CD14-positive monocyte (primary cell): ENCODE measurements around the gene CDCA7L. TPM values are rescaled to one million over a fixed set of nuclear protein-coding genes. Genes with fewer than 3 reads are reported as not detected.
A peak's percentile ranks its signal among the peaks of the same experiment; 100 is the strongest.

ENCODE experiments used
- DNase-seq, 3 donors: peaks; one replicate each; pipeline ENCODE4 v3.0.0-alpha.2; 2011 to 2022
- H2AFZ ChIP-seq: 2 replicates; pipeline ENCODE4 v1.6.0; 2012; ENCODE audit warnings: mild to moderate bottlenecking, low read depth, low read length, inconsistent platforms; ENCODE audit not compliant: insufficient read depth, poor library complexity, severe bottlenecking
- H3K27ac ChIP-seq, 2 donors: 1 replicate in 1 of 2; 2 replicates in 1 of 2; pipeline ENCODE4 v1.5.1; 2012 to 2013; ENCODE audit warnings: low read length in 2 of 2, control low read depth in 1 of 2, inconsistent platforms in 1 of 2, low read depth in 1 of 2, mild to moderate bottlenecking in 1 of 2
- H3K27me3 ChIP-seq, 2 donors: one replicate each; pipeline versions ENCODE4 v1.6.0 to v1.6.1; 2011 to 2013; ENCODE audit warnings: low read length in 2 of 2; ENCODE audit not compliant: control insufficient read depth in 2 of 2, insufficient read depth in 2 of 2
- H3K36me3 ChIP-seq, 2 donors: replicated peaks in 1 of 2; 1 replicate in 1 of 2; 2 replicates in 1 of 2; pipeline versions ENCODE4 v1.5.1 to v1.6.1; 2012 to 2013; ENCODE audit warnings: low read length in 2 of 2, control low read depth in 1 of 2, inconsistent platforms in 1 of 2, mild to moderate bottlenecking in 1 of 2; ENCODE audit not compliant: insufficient read depth in 2 of 2, control insufficient read depth in 1 of 2
- H3K4me1 ChIP-seq, 2 donors: 1 replicate in 1 of 2; 2 replicates in 1 of 2; pipeline versions ENCODE4 v1.5.1 to v1.6.1; 2012 to 2013; ENCODE audit warnings: low read length in 2 of 2, control low read depth in 1 of 2, inconsistent platforms in 1 of 2, mild to moderate bottlenecking in 1 of 2, moderate library complexity in 1 of 2; ENCODE audit not compliant: insufficient read depth in 2 of 2, control insufficient read depth in 1 of 2
- H3K4me2 ChIP-seq: replicated peaks from 2 replicates; pipeline ENCODE3; 2012; ENCODE audit warnings: low read length, moderate library complexity, mild to moderate bottlenecking; ENCODE audit not compliant: poor library complexity, severe bottlenecking; ENCODE audit errors: extremely low read depth
- H3K4me3 ChIP-seq, 3 experiments: fragments of 200-600 bp in 1 of 3; sonication (generic) in 1 of 3; replicated peaks in 1 of 3; 1 replicate in 2 of 3; 2 replicates in 1 of 3; pipeline ENCODE4 v1.5.1; 2011 to 2013; ENCODE audit warnings: low read length in 3 of 3, mild to moderate bottlenecking in 3 of 3, control low read depth in 2 of 3, low read depth in 2 of 3, inconsistent platforms in 1 of 3, moderate library complexity in 1 of 3
- H3K79me2 ChIP-seq: 2 replicates; pipeline ENCODE4 v1.6.0; 2012; ENCODE audit warnings: mild to moderate bottlenecking, control low read depth, inconsistent platforms, low read length, moderate library complexity; ENCODE audit not compliant: insufficient read depth
- H3K9ac ChIP-seq: 2 replicates; pipeline ENCODE4 v1.6.0; 2017; ENCODE audit warnings: low read length, mild to moderate bottlenecking; ENCODE audit not compliant: insufficient read depth, poor library complexity, severe bottlenecking
- H3K9me3 ChIP-seq, 2 donors: replicated peaks in 1 of 2; 1 replicate in 1 of 2; 2 replicates in 1 of 2; pipeline versions ENCODE4 v1.5.1 to v1.6.1; 2012 to 2013; ENCODE audit warnings: low read length in 2 of 2, control low read depth in 1 of 2; ENCODE audit not compliant: control insufficient read depth in 1 of 2, insufficient read depth in 1 of 2
- H4K20me1 ChIP-seq: 2 replicates; pipeline ENCODE4 v1.6.0; 2012; ENCODE audit warnings: mild to moderate bottlenecking, low read length, control low read depth, moderate library complexity; ENCODE audit not compliant: insufficient read depth
- H3K27ac Mint-ChIP-seq, 7 donors: one replicate each; pipeline ENCODE4 v1.8.0; 2020; ENCODE audit warnings: mild to moderate bottlenecking in 7 of 7, mixed read lengths in 7 of 7, moderate library complexity in 6 of 7, inconsistent platforms in 2 of 7
- H3K27me3 Mint-ChIP-seq, 3 donors: one replicate each; pipeline ENCODE4 v1.8.0; 2021 to 2022; ENCODE audit warnings: low read depth in 3 of 3, mild to moderate bottlenecking in 3 of 3, mixed read lengths in 3 of 3, moderate library complexity in 3 of 3, inconsistent platforms in 1 of 3
- H3K36me3 Mint-ChIP-seq, 2 donors: one replicate each; pipeline ENCODE4 v1.8.0; 2020; ENCODE audit warnings: mixed read lengths in 2 of 2, inconsistent platforms in 1 of 2, mild to moderate bottlenecking in 1 of 2
- H3K4me1 Mint-ChIP-seq: one replicate; pipeline ENCODE4 v1.8.0; 2020; ENCODE audit warnings: mild to moderate bottlenecking, mixed read lengths
- H3K4me3 Mint-ChIP-seq, 2 donors: one replicate each; pipeline ENCODE4 v1.8.0; 2020; ENCODE audit warnings: mild to moderate bottlenecking in 2 of 2, mixed read lengths in 2 of 2, moderate library complexity in 1 of 2
- H3K9me3 Mint-ChIP-seq, 7 donors: one replicate each; pipeline ENCODE4 v1.8.0; 2020 to 2022; ENCODE audit warnings: mixed read lengths in 7 of 7, mild to moderate bottlenecking in 6 of 7, moderate library complexity in 6 of 7, inconsistent platforms in 2 of 7
- CTCF ChIP-seq: fragments of 200-600 bp; IDR thresholded peaks from one replicate; pipeline ENCODE4 v1.8.0; 2022; ENCODE audit warnings: antibody characterized with exemption, mild to moderate bottlenecking
- WGBS: methylation state at CpG from one replicate; pipeline ENCODE4 v1.1.5; 2013; ENCODE audit warnings: missing lambda C conversion rate; ENCODE audit not compliant: insufficient coverage; 5-methylcytosine and 5-hydroxymethylcytosine counted together
- intact Hi-C, 2 donors: fragments of 100-400 bp; cut with micrococcal nuclease; formaldehyde crosslinking; loops; one replicate each; pipeline versions ENCODE4 v1.15.0 to v1.15.1; 2023
- polyA plus RNA-seq, 3 donors: library from polyadenylated mRNA; depleted of rRNA in 1 of 3; unstranded in 2 of 3; stranded (reverse) in 1 of 3; fragments of 300-500 nt in 2 of 3; fragments of >200 nt in 1 of 3; fragmentation: Illumina TruSeq in 2 of 3; gene quantifications; 1 replicate in 2 of 3; 2 replicates in 1 of 3; pipeline ENCODE4 v1.2.3, GENCODE V29; 2012 to 2021

CDCA7L gene
- polyA plus RNA-seq, 3 donors, result 2.5 to 4.3 (median 3.1) TPM

GRCh38 chr7:21915140-21915539, 30.6 kb downstream of the CDCA7L start:
- H3K27me3 Mint-ChIP-seq, result no peaks in the 10 kb centered on the region
- TF ChIP-seq CTCF, result no peak
- Histone ChIP-seq H3K27ac (no peak overlapping the region), H3K79me2 (peaks cover 12% of the 10 kb centered on the region), H3K36me3 (peaks cover 0 to 43% of the 10 kb centered on the region in 2 donors), H3K9me3 (no peaks in the 10 kb centered on the region), H2AFZ (no peak overlapping the region), H4K20me1 (no peaks in the 10 kb centered on the region), H3K4me2 (no peak overlapping the region), H3K4me1 (peaks cover 0 to 4% of the 10 kb centered on the region in 2 donors), H3K9ac (no peak overlapping the region), H3K4me3 (no peak overlapping the region), H3K27me3 (no peaks in the 10 kb centered on the region)
- DNase-seq, result no peak
- peaks cover 20 to 28% of the 10 kb centered on the region in 2 donors for H3K36me3 Mint-ChIP-seq
- intact Hi-C loops, result no loop called here
- H3K4me1 Mint-ChIP-seq, result peaks cover 11% of the 10 kb centered on the region
- peak overlapping the region in 4 of 7 donors; percentile 4 to 60 (median 48) for H3K27ac Mint-ChIP-seq
- H3K9me3 Mint-ChIP-seq, result no peaks in the 10 kb centered on the region
- peak overlapping the region in 1 of 2 donors; percentile 24 for H3K4me3 Mint-ChIP-seq
- WGBS, result 94% methylated on average over 3 of the region's 3 CpGs

GRCh38 chr7:21914671-21915070, 31.0 kb downstream of the CDCA7L start:
- Mint-ChIP-seq H3K4me1 (peaks cover 8% of the 10 kb centered on the region), H3K4me3 (no peak overlapping the region), H3K27me3 (no peaks in the 10 kb centered on the region), H3K36me3 (peaks cover 20 to 30% of the 10 kb centered on the region in 2 donors), H3K9me3 (no peaks in the 10 kb centered on the region), H3K27ac (peak overlapping the region in 1 of 7 donors; percentile 4)
- Histone ChIP-seq H3K9ac (no peak overlapping the region), H3K4me3 (no peak overlapping the region), H3K9me3 (no peaks in the 10 kb centered on the region), H3K36me3 (peaks cover 0 to 48% of the 10 kb centered on the region in 2 donors), H3K27me3 (no peaks in the 10 kb centered on the region), H3K27ac (no peak overlapping the region), H3K4me1 (peaks cover 0 to 1% of the 10 kb centered on the region in 2 donors), H2AFZ (no peak overlapping the region), H3K4me2 (no peak overlapping the region), H4K20me1 (no peaks in the 10 kb centered on the region), H3K79me2 (peaks cover 12% of the 10 kb centered on the region)
- TF ChIP-seq CTCF, result no peak
- DNase-seq, result no peak
- intact Hi-C loops, result no loop called here
- 100% methylated on average over 4 of the region's 5 CpGs for WGBS
